HG03442 (cell line): ENCODE results near the gene GIPC2.
"Not testable (repeated sequence)": the region's sequence is repeated elsewhere in the genome, so short reads cannot be mapped to it uniquely, and the experiment has no call there.

Experiments
- ATAC-seq: cut with Tn5 transposase; IDR thresholded peaks from one replicate; pipeline ENCODE4 v1.9.1; 2021; ENCODE audit warnings: mild to moderate bottlenecking, moderate library complexity; ENCODE audit not compliant: unreplicated experiment

Gene GIPC2

DNA sequence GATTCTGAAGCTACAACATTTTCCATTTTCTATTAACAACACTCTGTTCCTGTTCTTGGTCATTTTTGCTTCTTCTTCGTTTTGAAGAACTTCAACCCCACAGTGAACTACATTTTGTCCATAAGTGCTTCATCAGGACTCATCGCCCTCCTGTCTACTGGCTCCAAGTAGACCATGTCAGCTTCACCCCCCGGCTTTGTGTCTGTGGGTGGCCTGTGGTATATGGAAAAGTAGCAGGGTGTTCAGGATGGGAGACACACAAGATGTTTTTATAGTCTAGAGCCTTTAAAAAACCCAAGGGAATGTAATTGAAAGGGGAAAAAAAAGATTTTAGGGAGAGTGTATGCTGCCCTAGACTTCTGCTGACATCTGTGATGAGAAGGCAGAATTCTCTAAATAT lies 46.1 kb downstream of the GIPC2 start:
- ATAC-seq: no peak

DNA sequence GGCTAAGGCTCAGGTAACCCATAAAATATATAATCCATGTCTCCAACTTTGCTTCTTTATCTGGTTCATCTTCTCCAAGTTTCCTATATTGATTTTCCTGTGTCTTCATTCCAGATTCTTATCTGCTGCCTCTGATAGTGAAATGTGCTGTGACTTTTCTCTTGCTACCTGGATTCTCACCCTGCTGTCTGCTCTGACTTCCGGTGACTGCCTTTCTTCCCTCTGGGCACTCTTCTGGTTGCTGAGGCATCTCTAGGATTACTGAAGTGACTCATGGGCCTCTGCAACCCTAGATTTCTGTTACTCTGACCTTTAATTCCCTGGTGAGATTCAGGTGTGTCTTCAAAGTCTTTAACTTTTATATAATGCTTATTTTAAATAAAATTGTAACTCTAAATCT lies 46.9 kb downstream of the GIPC2 start:
- ATAC-seq: no peak

DNA sequence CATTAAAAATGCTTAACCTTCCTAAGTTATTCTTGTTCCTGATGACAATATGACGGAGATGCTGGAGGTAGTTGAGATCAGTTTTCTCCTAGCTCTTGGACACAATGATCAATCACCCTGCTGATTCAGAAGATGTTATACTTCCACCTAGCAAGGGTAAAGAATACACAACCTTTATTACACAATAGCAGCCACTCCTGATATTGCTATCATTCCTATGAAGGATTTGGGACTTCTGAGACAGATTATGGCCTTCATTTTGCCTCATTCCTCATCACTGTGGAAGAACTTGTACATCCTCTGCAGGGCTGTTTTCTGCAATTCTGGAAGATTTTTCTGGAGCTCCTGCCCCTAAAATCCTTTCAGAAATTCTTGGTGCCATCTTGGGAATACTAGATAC lies 47.8 kb downstream of the GIPC2 start:
- ATAC-seq: no peak

DNA sequence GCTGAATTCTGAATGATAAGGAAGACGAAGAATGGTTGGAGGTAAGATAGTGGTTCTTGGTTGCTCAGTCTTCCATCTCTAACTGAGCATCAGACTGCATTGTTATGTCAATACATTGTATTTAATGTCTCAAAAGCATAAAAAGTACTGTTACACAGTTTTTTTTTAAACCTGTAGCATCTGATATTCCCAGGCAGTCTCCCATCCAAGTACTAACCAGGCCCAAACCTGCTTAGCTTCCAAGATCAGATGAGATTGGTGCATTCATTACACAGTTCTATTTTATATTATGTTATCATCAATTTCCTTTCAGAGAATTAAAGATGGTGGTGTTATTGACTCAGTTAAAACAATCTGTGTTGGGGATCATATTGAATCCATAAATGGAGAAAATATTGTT lies 48.9 kb downstream of the GIPC2 start:
- no peak for ATAC-seq

DNA sequence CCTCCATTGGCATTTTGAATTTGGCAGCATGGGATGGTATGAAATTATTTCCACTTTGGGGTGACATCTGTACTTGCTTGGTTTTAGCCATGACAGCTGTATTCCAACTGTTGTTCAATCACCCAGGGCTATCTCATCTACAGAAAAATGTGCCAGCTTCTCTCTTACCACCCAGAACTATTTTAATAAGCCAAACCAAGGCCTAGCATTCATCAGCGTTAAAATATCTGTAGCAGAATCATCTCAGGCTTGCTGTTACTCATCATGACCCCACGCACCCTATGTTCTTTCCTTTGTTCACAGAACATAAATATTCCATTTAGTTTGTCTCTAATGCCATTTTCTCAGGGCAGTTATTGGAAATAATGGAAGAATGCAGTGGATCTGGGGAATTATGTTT lies 49.8 kb downstream of the GIPC2 start:
- ATAC-seq: no peak

DNA sequence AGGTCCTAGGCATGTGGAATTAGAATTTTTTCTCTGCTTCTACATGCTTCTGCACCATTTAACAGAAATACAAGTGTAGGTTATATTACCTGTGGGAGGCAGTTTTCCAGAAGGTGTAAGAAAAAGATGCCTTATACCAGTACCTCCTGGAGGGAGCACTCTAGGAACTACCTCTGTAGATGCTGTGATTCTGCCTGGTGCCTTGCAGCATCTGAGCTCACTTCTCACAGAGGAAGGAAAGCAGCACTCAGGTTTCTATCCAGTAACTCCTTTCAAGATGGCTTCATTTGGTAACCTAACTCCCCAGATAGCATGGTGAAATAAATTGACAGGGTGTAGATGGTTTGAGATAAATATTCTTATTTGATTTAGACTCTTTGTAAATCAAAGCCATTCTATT lies 50.3 kb downstream of the GIPC2 start:
- no peak for ATAC-seq

DNA sequence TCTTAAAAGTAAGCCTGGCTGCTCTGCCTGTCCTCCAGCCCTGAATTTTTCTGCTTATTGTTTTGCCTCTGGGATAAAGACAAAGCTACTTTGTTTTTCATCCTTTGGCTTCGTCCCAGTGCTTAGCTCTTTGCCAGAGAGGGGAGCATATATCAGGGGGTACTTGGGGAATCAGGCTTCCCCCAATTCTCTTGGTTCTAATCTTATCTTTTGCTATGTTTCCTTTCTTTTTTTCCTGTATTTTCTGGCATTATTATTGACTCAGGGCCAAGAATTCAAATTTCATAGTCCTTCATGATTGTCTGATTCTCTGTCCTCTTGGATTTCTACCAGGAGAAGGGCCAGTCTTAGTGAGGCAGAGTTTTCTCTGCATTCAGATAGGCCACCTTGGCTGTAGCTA lies 51.2 kb downstream of the GIPC2 start:
- ATAC-seq: no peak

DNA sequence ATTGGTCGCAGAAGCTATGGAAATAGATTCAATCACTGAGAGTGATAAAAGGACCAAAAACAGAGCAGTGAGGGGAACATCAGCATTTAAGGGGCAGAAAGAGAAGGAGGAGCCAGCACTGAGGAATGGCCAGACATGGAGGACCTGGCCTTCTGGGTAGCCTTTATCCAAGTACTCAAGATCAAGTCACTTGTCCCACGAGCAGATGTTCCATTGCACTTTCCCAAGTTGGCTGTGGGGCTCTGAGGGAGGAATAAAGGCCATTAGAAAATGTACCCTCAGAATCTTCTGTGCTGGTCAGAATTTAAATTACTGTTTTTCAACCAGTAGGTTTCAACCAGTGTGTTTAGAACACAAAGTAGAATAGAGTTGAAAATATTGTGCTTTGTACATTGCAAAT lies 55.3 kb downstream of the GIPC2 start:
- ATAC-seq: no peak

DNA sequence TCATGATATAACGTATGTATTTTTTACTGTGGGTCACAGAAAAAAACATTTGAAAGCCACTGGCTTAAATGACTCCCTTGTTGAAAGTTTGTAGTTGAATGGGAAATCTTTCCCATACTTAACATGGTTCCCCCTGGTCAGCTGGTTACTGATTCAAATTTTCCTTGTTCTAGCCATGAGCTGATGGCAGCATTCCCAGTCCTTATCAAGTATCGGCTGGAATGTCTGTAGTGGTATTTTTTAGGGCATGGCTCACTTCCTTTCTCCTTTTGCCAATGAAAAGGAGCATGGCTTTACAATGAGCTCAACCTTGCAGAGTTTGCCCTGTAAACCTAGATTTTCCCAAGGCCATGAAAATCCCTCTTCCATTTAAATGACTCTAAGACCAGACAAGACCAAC lies 55.7 kb downstream of the GIPC2 start:
- no peak for ATAC-seq

DNA sequence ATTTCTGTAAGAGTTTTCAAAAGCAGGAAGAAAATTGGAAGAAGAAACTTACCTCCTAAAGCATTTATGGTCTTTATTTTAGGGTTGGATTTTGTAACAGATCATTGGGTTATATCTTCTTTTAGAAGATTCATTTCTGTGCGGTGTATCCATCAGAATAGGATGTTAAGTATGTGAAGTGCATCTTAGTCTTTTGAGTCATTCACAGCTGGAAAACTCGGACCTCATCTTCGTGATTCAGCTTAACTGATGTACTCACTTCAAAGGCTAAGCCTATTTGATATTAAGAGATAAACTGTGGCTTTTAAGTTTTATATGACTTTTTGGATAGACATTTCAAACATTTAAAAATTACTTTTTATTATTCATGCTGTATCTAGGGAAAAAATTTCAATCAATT lies 56.3 kb downstream of the GIPC2 start:
- no peak for ATAC-seq

DNA sequence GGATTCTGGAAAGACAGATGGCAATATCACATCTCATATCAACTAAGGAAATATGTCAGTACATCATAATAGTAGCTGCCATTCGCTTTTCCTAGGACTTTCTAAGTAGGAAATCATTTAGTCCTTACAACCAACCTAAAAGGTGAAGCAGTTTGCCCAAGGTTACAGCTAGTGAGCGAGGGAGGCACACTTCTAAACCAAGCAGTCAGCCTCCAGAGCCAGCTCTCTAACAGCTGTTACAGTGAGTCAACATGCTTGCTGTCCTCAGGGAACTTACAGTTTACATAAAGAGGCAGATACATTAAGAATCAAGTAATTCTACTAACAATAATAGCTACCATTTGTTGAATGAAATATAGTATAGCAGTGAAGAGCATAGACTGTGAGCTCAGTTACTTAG lies 57.1 kb downstream of the GIPC2 start:
- no peak for ATAC-seq

DNA sequence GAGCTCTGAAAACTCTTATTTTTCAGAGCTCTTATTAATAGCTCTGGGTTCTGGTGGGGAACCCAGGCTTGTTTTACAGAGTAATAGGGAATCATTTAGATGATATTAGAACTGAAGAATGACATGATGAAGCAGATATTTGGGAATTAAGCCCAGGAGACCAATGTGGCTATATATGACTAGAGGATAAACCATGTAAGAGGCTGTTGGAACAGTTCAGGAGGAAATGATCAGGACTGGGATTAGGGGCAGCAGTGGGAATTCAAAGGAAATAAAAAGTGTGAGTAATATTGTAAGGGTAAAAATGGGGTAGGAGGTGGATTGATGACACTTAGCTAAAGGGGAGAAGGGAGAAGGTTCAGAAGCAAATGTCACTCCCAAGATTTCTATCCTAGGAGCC lies 58.6 kb downstream of the GIPC2 start:
- no peak for ATAC-seq

DNA sequence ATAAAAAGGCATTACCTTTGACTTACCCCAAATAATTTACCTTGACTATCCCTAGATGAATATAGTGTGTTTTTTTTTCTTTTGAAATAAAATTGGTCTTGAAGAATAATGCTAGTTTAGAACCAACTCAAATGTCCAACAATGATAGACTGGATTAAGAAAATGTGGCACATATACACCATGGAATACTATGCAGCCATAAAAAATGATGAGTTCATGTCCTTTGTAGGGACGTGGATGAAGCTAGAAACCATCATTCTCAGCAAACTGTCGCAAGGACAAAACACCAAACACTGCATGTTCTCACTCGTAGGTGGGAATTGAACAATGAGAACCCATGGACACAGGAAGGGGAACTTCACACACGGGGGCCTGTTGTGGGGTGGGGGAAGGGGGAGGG lies 63.9 kb downstream of the GIPC2 start:
- ATAC-seq: not testable (repeated sequence)

DNA sequence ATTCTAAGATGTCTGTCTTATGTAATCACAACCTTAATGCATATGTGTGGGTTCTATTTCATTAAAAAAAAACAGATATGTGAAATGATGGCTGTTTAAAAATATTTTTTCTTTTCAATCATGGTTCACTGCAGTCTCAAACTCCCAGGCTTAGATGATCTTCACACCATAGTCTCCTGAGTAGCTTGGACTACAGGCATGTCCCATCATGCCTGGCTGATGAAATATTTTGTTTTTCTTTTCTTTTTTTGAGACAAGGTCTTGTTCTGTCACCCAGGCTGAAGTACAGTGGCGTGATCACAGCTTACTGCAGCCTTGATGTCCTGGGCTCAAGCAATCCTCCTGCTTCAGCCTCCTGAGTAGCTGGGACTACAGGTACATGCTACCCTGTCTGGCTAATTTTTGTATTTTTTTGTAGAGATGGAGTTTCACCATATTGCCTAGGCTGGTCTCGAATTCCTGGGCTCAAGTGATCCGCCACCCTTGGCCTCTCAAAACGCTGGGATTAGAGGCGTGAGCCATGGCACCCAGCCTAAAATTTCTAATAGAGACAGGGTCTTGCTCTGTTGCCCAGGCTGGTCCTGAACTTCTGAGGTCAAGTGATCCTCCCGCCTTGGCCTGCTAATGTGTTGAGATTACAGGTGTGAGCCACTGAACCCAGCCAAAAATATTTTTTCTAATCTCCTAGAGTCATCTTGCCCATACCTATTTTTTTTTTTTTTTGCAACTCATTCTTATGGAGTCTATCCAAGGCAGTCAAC lies 67.6 kb downstream of the GIPC2 start:
- ATAC-seq: no peak

DNA sequence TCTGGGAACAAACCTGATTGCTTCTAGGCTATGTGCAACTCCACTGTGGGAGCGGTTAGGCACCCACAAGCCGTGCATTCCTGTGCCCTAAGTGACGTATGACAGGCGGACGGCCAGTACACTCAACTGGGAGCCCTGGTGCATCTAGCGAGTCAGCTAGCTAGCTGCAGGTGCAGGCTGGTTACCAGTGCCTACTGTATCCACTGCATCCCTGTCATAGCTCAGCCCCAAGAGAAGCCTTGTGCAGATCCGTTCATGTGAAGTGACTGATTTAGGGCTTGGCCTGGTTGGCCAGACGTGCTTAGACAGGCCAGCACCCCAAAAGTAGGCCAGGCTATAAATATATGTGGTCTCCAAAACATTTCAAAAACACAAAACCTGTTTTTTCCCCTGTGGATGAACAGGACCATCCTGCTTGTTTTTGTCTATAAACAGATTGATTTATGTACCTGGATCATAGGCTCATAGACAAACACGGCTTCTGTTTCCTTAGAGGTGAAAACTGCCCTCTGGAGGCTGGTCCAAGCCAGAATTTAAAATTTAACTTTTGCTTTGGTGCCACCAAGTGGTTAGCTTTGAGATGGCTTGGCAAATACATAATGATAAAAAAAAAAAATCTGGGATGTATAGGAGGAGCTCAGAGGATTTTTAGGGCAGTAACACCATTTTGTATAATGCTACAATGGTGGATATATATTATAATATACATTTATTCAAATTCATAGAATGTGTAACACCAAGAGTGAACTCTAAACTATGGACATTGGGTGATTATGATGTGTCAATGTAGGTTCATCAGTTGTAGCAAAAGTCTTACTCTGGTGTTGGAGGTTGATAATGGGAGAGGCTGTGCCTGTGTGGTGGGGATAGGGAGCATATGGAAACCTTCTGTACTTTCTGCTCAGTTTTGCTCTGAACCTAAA lies 68.5 kb downstream of the GIPC2 start:
- ATAC-seq: peak; percentile 94

DNA sequence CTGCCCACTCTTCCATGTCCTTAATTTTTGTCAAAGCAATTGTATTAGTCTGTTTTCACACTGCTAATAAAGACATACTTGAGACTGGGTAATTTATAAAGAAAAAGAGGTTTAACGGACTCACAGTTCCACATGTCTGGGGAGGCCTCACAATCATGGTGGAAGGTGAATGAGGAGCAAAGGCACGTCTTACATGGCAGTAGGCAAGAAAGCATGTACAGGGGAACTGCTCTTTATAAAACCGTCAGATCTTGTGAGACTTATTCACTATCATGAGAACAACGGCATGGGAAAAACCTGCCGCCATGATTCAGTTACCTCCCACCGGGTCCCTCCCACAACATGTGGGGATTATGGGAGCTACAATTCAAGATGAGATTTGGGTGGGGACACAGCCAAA lies 74.7 kb downstream of the GIPC2 start:
- ATAC-seq: not testable (repeated sequence)

DNA sequence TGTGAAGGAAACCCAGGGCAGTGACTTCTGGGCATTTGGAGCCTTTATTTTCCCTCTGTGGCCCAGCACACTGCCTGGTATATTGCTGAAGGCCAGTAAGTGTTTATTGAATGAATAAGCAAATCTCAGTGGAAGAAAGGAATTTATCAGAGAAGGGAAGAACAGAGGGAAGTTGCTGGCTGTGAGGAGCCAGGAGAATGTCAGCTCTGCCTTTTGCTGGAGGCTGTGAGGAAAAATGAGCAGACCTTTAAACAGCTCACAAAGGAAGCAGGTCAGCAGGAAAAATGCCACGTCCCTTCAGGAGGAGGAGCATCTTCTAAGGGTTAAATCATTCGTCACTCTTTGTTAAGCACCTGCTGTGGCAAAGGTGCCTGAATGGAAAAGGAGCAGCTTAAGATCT lies 75.9 kb downstream of the GIPC2 start:
- ATAC-seq: no peak

DNA sequence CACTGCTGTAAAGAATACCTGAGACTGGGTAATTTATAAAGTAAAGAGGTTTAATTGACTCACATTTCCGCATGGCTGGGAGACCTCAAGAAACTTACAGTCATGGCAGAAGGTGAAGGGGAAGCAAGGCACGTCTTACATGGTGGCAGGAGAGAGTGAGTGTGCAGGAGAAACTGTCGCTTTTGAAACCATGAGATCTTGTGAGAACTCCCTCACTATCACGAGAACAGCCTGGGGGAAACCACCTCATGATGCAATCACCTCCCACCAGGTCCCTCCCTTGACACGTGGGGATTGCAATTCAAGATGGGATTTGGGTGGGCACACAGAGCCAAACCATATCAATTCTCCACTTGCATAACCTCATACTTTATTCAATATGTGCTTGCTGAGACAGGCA lies 76.6 kb downstream of the GIPC2 start:
- no peak for ATAC-seq

DNA sequence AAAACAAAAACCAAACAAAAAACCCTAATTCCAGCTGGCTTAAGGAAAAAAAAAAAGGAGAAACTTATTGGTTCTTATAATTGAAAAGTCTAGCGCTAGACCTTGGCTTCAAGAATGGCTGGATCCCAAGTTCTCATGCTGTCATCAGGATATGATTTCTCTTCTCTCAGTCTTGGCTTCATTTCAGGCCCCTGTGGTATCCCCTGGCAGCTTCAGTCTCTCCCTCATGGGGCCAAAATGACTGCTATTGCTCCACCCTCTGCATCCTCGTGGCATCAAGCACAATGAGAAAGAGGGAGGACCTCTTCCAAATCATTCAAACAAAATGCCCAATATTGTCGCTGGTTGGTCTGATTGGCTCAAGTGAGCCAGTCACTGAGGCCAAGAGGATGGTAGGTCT lies 80.7 kb downstream of the GIPC2 start:
- ATAC-seq: no peak

DNA sequence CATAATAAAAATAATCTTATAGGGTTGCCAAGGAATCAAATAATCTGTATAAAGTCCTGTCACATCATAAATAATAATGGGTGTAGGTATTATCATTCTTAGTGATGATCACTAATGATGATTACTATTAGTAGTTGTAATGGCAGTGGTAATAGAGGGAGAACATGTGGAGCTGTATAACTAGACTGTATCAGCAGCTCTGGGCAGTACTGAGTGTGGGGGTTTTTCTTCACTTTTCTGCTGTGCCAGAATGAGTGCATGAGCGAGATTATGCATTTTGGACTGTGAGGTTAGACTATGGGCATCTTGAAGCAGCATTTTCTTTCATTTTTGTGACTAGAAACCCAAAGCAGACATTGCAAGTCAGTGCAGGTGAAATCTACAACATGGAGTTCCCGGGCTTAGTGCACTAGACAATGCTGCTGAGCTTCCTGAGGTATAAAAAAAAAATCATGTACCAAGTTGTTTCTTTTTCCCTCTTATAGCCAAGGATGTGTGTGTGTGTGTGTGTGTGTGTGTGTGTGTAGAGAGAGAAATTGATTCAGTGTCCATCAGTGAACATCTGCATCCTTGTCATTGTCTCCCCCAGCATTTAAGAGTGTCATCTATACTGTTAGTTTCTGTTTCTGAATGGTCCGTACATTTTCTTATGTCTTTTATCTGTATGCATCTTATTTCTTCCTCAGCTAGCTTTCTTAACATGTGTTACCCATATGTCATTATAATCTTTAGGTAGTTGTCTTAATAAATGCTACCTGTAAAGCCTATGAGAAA lies 86.6 kb downstream of the GIPC2 start:
- no peak for ATAC-seq

DNA sequence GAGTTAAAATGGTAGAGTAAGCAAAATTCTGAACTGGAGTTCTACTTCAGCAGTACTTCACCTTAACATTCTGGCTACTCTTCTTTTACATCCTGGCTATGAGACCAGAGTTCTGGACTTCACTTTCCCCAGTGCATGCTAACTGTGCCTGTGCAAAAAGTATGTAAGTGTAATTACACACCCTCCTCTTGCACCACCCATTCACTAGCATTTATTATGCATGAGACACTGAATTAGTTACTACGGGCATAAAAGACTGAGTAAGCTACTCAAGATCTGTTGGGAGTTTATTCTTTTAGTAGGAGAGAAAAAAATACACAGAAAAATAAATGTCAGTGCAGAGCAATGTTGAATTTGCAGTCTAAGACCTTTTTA lies 87.2 kb downstream of the GIPC2 start:
- ATAC-seq: no peak

DNA sequence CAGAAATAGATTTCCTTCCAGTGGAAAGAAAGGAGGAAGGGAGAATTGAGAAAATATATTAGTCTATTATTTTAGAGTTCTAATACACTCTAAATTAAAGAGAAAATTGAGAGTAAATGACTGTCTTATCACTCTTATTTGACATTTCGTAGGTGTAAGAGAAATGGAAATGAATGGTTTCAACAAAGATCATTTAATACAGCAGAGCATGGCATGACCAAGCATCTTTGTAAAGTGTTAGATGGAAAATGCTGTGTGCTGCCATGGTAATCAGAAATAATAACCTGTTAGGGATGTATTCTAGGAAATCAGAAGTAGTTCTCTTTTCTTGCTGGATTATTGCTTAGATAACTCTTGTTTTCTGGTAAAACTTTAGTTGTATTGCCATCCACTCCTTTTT lies 90.9 kb downstream of the GIPC2 start:
- no peak for ATAC-seq
